IMR-90 (cell line): ENCODE results near the gene ADARB2. TPM values are rescaled to one million over a fixed set of nuclear protein-coding genes. Genes with fewer than 3 reads are reported as not detected.

Experiments
- ATAC-seq: fragments of 200-7000 bp; cut with Tn5 transposase; 2 replicates; pipeline ENCODE4 v1.9.1; 2020; ENCODE audit warnings: low read depth, mild to moderate bottlenecking, moderate library complexity
- BruUV-seq: library from RNA; stranded (reverse); fragments of 400-500 nt; replicated peaks from 2 replicates; lab custom pipeline; 2021; lab: Mats Ljungman, UMichigan
- CTCF ChIA-PET: fragments of 300-600 bp; formaldehyde crosslinking; extraction: SDS; loops from one replicate; lab custom pipeline; 2021; ENCODE audit warnings: antibody characterized with exemption; lab: Yijun Ruan, JAX
- POLR2A ChIA-PET: fragments of 300-600 bp; sonication (Branson Sonifier 250); formaldehyde crosslinking; loops from one replicate; lab custom pipeline; 2022; ENCODE audit warnings: antibody characterized with exemption; ENCODE audit not compliant: unreplicated experiment; lab: Charles Lee
- DNase-seq: peaks from one replicate; pipeline ENCODE4 v3.0.0; 2013
- H2AFZ ChIP-seq: replicated peaks from 2 replicates; pipeline ENCODE3; 2013; ENCODE audit warnings: low read length, mild to moderate bottlenecking; ENCODE audit not compliant: poor library complexity
- H2AK5ac ChIP-seq: 2 replicates; pipeline ENCODE4 v1.6.1; 2013; ENCODE audit warnings: low read depth, low read length, inconsistent platforms
- H2AK9ac ChIP-seq: replicated peaks from 2 replicates; pipeline ENCODE3; 2013; ENCODE audit warnings: mild to moderate bottlenecking, low read depth, low read length, moderate library complexity; ENCODE audit not compliant: poor library complexity
- H2BK120ac ChIP-seq: 2 replicates; pipeline ENCODE4 v1.6.1; 2013; ENCODE audit warnings: low read depth, low read length, inconsistent platforms
- H2BK15ac ChIP-seq: 3 replicates; pipeline ENCODE4 v1.6.1; 2013; ENCODE audit warnings: low read depth, low read length, inconsistent platforms
- H2BK20ac ChIP-seq: 2 replicates; pipeline ENCODE4 v1.6.1; 2013; ENCODE audit warnings: low read depth, mild to moderate bottlenecking, inconsistent platforms, low read length, moderate library complexity
- H2BK5ac ChIP-seq: 2 replicates; pipeline ENCODE4 v1.6.1; 2013; ENCODE audit warnings: mild to moderate bottlenecking, low read depth, low read length, inconsistent platforms; ENCODE audit not compliant: poor library complexity, severe bottlenecking
- H3K14ac ChIP-seq: replicated peaks from 2 replicates; pipeline ENCODE4 v1.6.1; 2013; ENCODE audit warnings: low read depth, low read length, inconsistent platforms
- H3K18ac ChIP-seq: 2 replicates; pipeline ENCODE4 v1.6.1; 2013; ENCODE audit warnings: low read depth, low read length, control low read depth
- H3K23ac ChIP-seq: 2 replicates; pipeline ENCODE4 v1.6.1; 2013; ENCODE audit warnings: low read depth, low read length, inconsistent platforms
- H3K27ac ChIP-seq: 2 replicates; pipeline ENCODE4 v1.5.1; 2013; ENCODE audit warnings: mild to moderate bottlenecking, control low read depth, low read length; ENCODE audit not compliant: insufficient read depth
- H3K27me3 ChIP-seq: 2 replicates; pipeline ENCODE4 v1.6.1; 2013; ENCODE audit warnings: low read length; ENCODE audit not compliant: control insufficient read depth, insufficient read depth
- H3K36me3 ChIP-seq: 2 replicates; pipeline ENCODE4 v1.6.1; 2013; ENCODE audit warnings: low read length, mixed read lengths; ENCODE audit not compliant: control insufficient read depth, insufficient read depth
- H3K4ac ChIP-seq: 2 replicates; pipeline ENCODE4 v1.6.1; 2013; ENCODE audit warnings: low read depth, low read length, inconsistent platforms
- H3K4me1 ChIP-seq: 2 replicates; pipeline ENCODE4 v1.6.1; 2013; ENCODE audit warnings: low read length, mixed read lengths; ENCODE audit not compliant: control insufficient read depth, insufficient read depth
- H3K4me2 ChIP-seq: 2 replicates; pipeline ENCODE4 v1.6.1; 2013; ENCODE audit warnings: low read depth, mild to moderate bottlenecking, control low read depth, low read length, moderate library complexity
- H3K4me3 ChIP-seq: 2 replicates; pipeline ENCODE4 v1.5.1; 2013; ENCODE audit warnings: low read depth, mild to moderate bottlenecking, control low read depth, low read length, moderate library complexity; ENCODE audit not compliant: insufficient read depth
- H3K56ac ChIP-seq: 2 replicates; pipeline ENCODE4 v1.6.1; 2013; ENCODE audit warnings: low read length, inconsistent platforms; ENCODE audit not compliant: insufficient read depth; ENCODE audit errors: extremely low read depth
- H3K79me1 ChIP-seq, 2 experiments: 2 replicates each; pipeline ENCODE4 v1.6.1; 2013; ENCODE audit warnings: low read length in 2 of 2, inconsistent platforms in 1 of 2, low read depth in 1 of 2
- H3K9ac ChIP-seq: 2 replicates; pipeline ENCODE4 v1.6.1; 2013; ENCODE audit warnings: low read depth, low read length, control low read depth
- H3K9me1 ChIP-seq: 2 replicates; pipeline ENCODE4 v1.6.1; 2013; ENCODE audit warnings: low read length, inconsistent platforms; ENCODE audit not compliant: insufficient read depth
- H3K9me3 ChIP-seq: 2 replicates; pipeline ENCODE4 v1.6.1; 2013; ENCODE audit warnings: low read length; ENCODE audit not compliant: control insufficient read depth, insufficient read depth
- H4K20me1 ChIP-seq: 2 replicates; pipeline ENCODE4 v1.6.1; 2013; ENCODE audit warnings: low read length, inconsistent platforms; ENCODE audit not compliant: insufficient read depth
- H4K5ac ChIP-seq: 2 replicates; pipeline ENCODE4 v1.6.1; 2013; ENCODE audit warnings: mild to moderate bottlenecking, low read depth, low read length, control low read depth
- H4K8ac ChIP-seq, 2 experiments: 2 replicates each; pipeline ENCODE4 v1.6.1; 2013; ENCODE audit warnings: low read depth in 2 of 2, low read length in 2 of 2, control low read depth in 1 of 2, inconsistent platforms in 1 of 2
- H4K91ac ChIP-seq: 2 replicates; pipeline ENCODE4 v1.6.1; 2013; ENCODE audit warnings: low read depth, low read length, inconsistent platforms; ENCODE audit not compliant: insufficient read depth
- BHLHE40 ChIP-seq: fragments of 150-350 bp; IDR thresholded peaks from 2 replicates; pipeline ENCODE4 v1.6.1; 2016; ENCODE audit warnings: mild to moderate bottlenecking, low read depth, low read length
- CEBPB ChIP-seq: IDR thresholded peaks from 2 replicates; pipeline ENCODE4 v1.6.1; 2012; ENCODE audit warnings: low read depth, low read length, improper control_type of control experiment
- CHD1 ChIP-seq: IDR thresholded peaks from 2 replicates; pipeline ENCODE4 v1.6.1; 2012; ENCODE audit warnings: low read depth, low read length, improper control_type of control experiment
- CTCF ChIP-seq: conservative IDR thresholded peaks from 2 replicates; pipeline ENCODE4 v1.5.1; 2012; ENCODE audit warnings: mild to moderate bottlenecking, low read depth, low read length, improper control_type of control experiment
- ELK1 ChIP-seq: fragments of 150-350 bp; IDR thresholded peaks from 2 replicates; pipeline ENCODE4 v1.6.1; 2016; ENCODE audit warnings: low read depth, mild to moderate bottlenecking, low read length, moderate library complexity, borderline replicate concordance
- FOS ChIP-seq: fragments of 150-350 bp; IDR thresholded peaks from 2 replicates; pipeline ENCODE4 v1.6.1; 2016; ENCODE audit warnings: low read depth, low read length
- MAFK ChIP-seq: IDR thresholded peaks from 2 replicates; pipeline ENCODE4 v1.6.1; 2012; ENCODE audit warnings: low read depth, low read length, improper control_type of control experiment
- MAZ ChIP-seq: IDR thresholded peaks from 2 replicates; pipeline ENCODE4 v1.6.1; 2012; ENCODE audit warnings: low read depth, mild to moderate bottlenecking, low read length, improper control_type of control experiment, moderate library complexity, borderline replicate concordance
- MXI1 ChIP-seq: IDR thresholded peaks from 2 replicates; pipeline ENCODE4 v1.6.1; 2012; ENCODE audit warnings: low read depth, mild to moderate bottlenecking, low read length, moderate library complexity, borderline replicate concordance
- NFE2L2 ChIP-seq: fragments of 150-350 bp; IDR thresholded peaks from 2 replicates; pipeline ENCODE4 v1.6.1; 2016; ENCODE audit warnings: low read depth, mild to moderate bottlenecking, low read length
- POLR2A ChIP-seq: IDR thresholded peaks from 2 replicates; pipeline ENCODE4 v1.6.1; 2012; ENCODE audit warnings: mild to moderate bottlenecking, low read depth, low read length
- RAD21 ChIP-seq: IDR thresholded peaks from 2 replicates; pipeline ENCODE4 v1.6.1; 2012; ENCODE audit warnings: low read length, improper control_type of control experiment
- RCOR1 ChIP-seq: IDR thresholded peaks from 2 replicates; pipeline ENCODE4 v1.6.1; 2012; ENCODE audit warnings: mild to moderate bottlenecking, low read length, improper control_type of control experiment; ENCODE audit not compliant: insufficient replicate concordance
- RFX5 ChIP-seq: IDR thresholded peaks from 2 replicates; pipeline ENCODE4 v1.8.0; 2012; ENCODE audit warnings: low read depth, mild to moderate bottlenecking, low read length, moderate library complexity
- SMC3 ChIP-seq: fragments of 150-350 bp; IDR thresholded peaks from 2 replicates; pipeline ENCODE4 v1.6.1; 2016; ENCODE audit warnings: low read depth, mild to moderate bottlenecking, antibody characterized with exemption, low read length, moderate library complexity
- USF2 ChIP-seq: fragments of 150-350 bp; IDR thresholded peaks from 2 replicates; pipeline ENCODE4 v1.6.1; 2017; ENCODE audit warnings: mild to moderate bottlenecking, antibody characterized with exemption, low read length, low read depth
- WGBS, 2 experiments: methylation state at CpG; one replicate each; pipeline versions ENCODE4 v1.1.5 to v1.1.7; 2013; ENCODE audit warnings: missing lambda C conversion rate in 2 of 2; ENCODE audit not compliant: insufficient read length in 1 of 2; ENCODE audit errors: extremely low coverage in 2 of 2; 5-methylcytosine and 5-hydroxymethylcytosine counted together
- dilution Hi-C: fragments of 300-500 bp; cut with HindIII; formaldehyde crosslinking; loops from one replicate; pipeline ENCODE4 v1.14.3; 2018; ENCODE audit warnings: low sequenced_read_pairs; ENCODE audit not compliant: unreplicated experiment
- in situ Hi-C: fragments of 300-500 bp; cut with MboI; formaldehyde crosslinking; loops from 3 replicates; pipeline ENCODE4 v1.14.3; 2019; ENCODE audit warnings: low sequenced_read_pairs, inconsistent platforms, mixed read lengths
- intact Hi-C: fragments of 100-400 bp; cut with micrococcal nuclease; formaldehyde crosslinking; loops from 2 replicates; pipeline ENCODE4 v1.10.0; 2022
- polyA plus RNA-seq, 3 experiments: library from polyadenylated mRNA; depleted of rRNA; stranded (reverse); fragments of >200 nt; gene quantifications; 2 replicates each; pipeline ENCODE4 v1.2.3, GENCODE V29; 2012; ENCODE audit warnings: low replicate concordance in 1 of 3
- total RNA-seq: library from RNA; depleted of rRNA; stranded (reverse); fragments of >200 nt; gene quantifications from 2 replicates; pipeline ENCODE4 v1.2.3, GENCODE V29; 2012

ADARB2 gene
- total and polyA plus RNA-seq, 2 of the 4 experiments (the other 2 are of a cell fraction), result not detected

- no peaks in the 10 kb centered on the region for H3K27me3 ChIP-seq
- DNase-seq (no peak), ATAC-seq (no peak)
- no peak overlapping the region for H3K4me3 ChIP-seq
- H4K8ac ChIP-seq, result no peak overlapping the region
- WGBS, 2 experiments, result 76% methylated on average over 4 of the region's 9 CpGs; no CpG with 5 or more reads in 1 of the 2 experiments
- H3K27ac ChIP-seq, result no peak overlapping the region
- H3K9me3 ChIP-seq, result peaks cover 25% of the 10 kb centered on the region
- no peak overlapping the region for H2AFZ ChIP-seq
- in situ Hi-C loops (no loop called here), dilution Hi-C loops (no loop called here), intact Hi-C loops (no loop called here)
- H3K9ac ChIP-seq, result no peak overlapping the region
- H3K9me1 ChIP-seq, result no peaks in the 10 kb centered on the region
- H2BK15ac ChIP-seq, result no peak overlapping the region
- no peak overlapping the region for H4K91ac ChIP-seq
- H3K4me1 ChIP-seq, result no peaks in the 10 kb centered on the region
- POLR2A ChIA-PET, result no interaction called here
- no peak overlapping the region for H2AK9ac ChIP-seq
- no peak overlapping the region for H3K4me2 ChIP-seq
- H3K14ac ChIP-seq, result no peak overlapping the region
- BruUV-seq, result no TSS peak
- H2BK20ac ChIP-seq, result no peak overlapping the region
- no peaks in the 10 kb centered on the region for H3K36me3 ChIP-seq
- no peak for TF ChIP-seq RCOR1
- TF ChIP-seq MXI1, result no peak
- no peak for TF ChIP-seq NFE2L2
- TF ChIP-seq USF2, result no peak
- TF ChIP-seq FOS, result no peak
- no peak for TF ChIP-seq CHD1
- no peak for TF ChIP-seq SMC3
- no peak for TF ChIP-seq CEBPB
- no peak for TF ChIP-seq POLR2A
- no peak for TF ChIP-seq MAFK
- TF ChIP-seq BHLHE40, result no peak
- no peak for TF ChIP-seq RAD21
- TF ChIP-seq MAZ, result no peak
- no peak for TF ChIP-seq RFX5
- no peak for TF ChIP-seq ELK1
- TF ChIP-seq CTCF, result no peak
- no peaks in the 10 kb centered on the region for H4K20me1 ChIP-seq
- H3K4ac ChIP-seq, result no peak overlapping the region
- no peak overlapping the region for H2AK5ac ChIP-seq
- H3K56ac ChIP-seq, result no peak overlapping the region
- H2BK120ac ChIP-seq, result no peak overlapping the region
- no peak overlapping the region for H4K5ac ChIP-seq
- H3K18ac ChIP-seq, result no peak overlapping the region
- H3K79me1 ChIP-seq, result no peaks in the 10 kb centered on the region
- H3K23ac ChIP-seq, result no peak overlapping the region
- no peak overlapping the region for H2BK5ac ChIP-seq
- CTCF ChIA-PET, result no interaction called here
Measured at GRCh38 chr10:1233031-1233430, 504.3 kb downstream of the ADARB2 start.
